OCI-LY1 (cell line): Measurements from ENCODE around the gene CLSTN3.
"Not testable (repeated sequence)": the region's sequence is repeated elsewhere in the genome, so short reads cannot be mapped to it uniquely, and the experiment has no call there.

Experiments
- H2AFZ ChIP-seq: fragments of 200-600 bp; sonication (generic), shearing (Covaris generic); 2 replicates; pipeline ENCODE4 v1.6.0; 2014; ENCODE audit warnings: antibody characterized with exemption, mild to moderate bottlenecking, low read length
- H3F3A ChIP-seq: fragments of 200-600 bp; sonication (generic), shearing (Covaris generic); 2 replicates; pipeline ENCODE4 v1.6.0; 2014; ENCODE audit warnings: mild to moderate bottlenecking, antibody characterized with exemption, low read length, moderate library complexity; ENCODE audit not compliant: insufficient read depth
- H3K27ac ChIP-seq: fragments of 200-600 bp; sonication (generic); 2 replicates; pipeline ENCODE4 v1.5.1; 2014; ENCODE audit warnings: low read length, mixed run types, mild to moderate bottlenecking, low read depth; ENCODE audit not compliant: poor library complexity, severe bottlenecking
- H3K27me3 ChIP-seq: fragments of 200-600 bp; sonication (generic); 2 replicates; pipeline ENCODE4 v1.6.0; 2014; ENCODE audit warnings: antibody characterized with exemption, mild to moderate bottlenecking, low read length, moderate library complexity; ENCODE audit not compliant: insufficient read depth
- H3K36me3 ChIP-seq: fragments of 200-600 bp; sonication (generic); 2 replicates; pipeline ENCODE4 v1.6.1; 2014; ENCODE audit warnings: mild to moderate bottlenecking, antibody characterized with exemption, low read length, moderate library complexity, mixed read lengths; ENCODE audit not compliant: insufficient read depth
- H3K4me1 ChIP-seq: fragments of 200-600 bp; sonication (generic); 2 replicates; pipeline ENCODE4 v1.5.1; 2014; ENCODE audit warnings: mild to moderate bottlenecking, low read length, moderate library complexity; ENCODE audit not compliant: insufficient read depth, severe bottlenecking
- H3K4me2 ChIP-seq: fragments of 200-600 bp; sonication (generic), shearing (Covaris generic); 2 replicates; pipeline ENCODE4 v1.6.1; 2014; ENCODE audit warnings: low read length
- H3K4me3 ChIP-seq: fragments of 200-600 bp; sonication (generic); 2 replicates; pipeline ENCODE4 v1.5.1; 2014; ENCODE audit warnings: low read length, low read depth, mild to moderate bottlenecking, mixed read lengths; ENCODE audit not compliant: poor library complexity, severe bottlenecking
- H3K79me2 ChIP-seq: fragments of 200-600 bp; shearing (Covaris generic); 2 replicates; pipeline ENCODE4 v1.6.1; 2016; ENCODE audit warnings: mixed run types, low read length, mixed read lengths; ENCODE audit not compliant: insufficient read depth
- H3K9ac ChIP-seq: fragments of 200-600 bp; sonication (generic), shearing (Covaris generic); 2 replicates; pipeline ENCODE4 v1.6.1; 2014; ENCODE audit warnings: mild to moderate bottlenecking, low read length, mixed read lengths
- H3K9me2 ChIP-seq: fragments of 200-600 bp; sonication (generic), shearing (Covaris generic); 2 replicates; pipeline ENCODE4 v1.6.1; 2014; ENCODE audit warnings: low read depth, mild to moderate bottlenecking, low read length, mixed read lengths
- H3K9me3 ChIP-seq: fragments of 200-600 bp; shearing (Covaris generic); 2 replicates; pipeline ENCODE4 v1.6.1; 2014; ENCODE audit warnings: low read length, mixed read lengths
- H4K20me1 ChIP-seq: fragments of 200-600 bp; sonication (generic), shearing (Covaris generic); 2 replicates; pipeline ENCODE4 v1.6.0; 2016; ENCODE audit warnings: mild to moderate bottlenecking, low read length; ENCODE audit not compliant: insufficient read depth
- CTCF ChIP-seq: fragments of 200-600 bp; sonication (generic), shearing (Covaris generic); IDR thresholded peaks from 2 replicates; pipeline ENCODE4 v1.5.1; 2017; ENCODE audit warnings: mild to moderate bottlenecking, antibody characterized with exemption, low read length, moderate library complexity, mixed read lengths
- EZH2 ChIP-seq: fragments of 200-600 bp; sonication (generic), shearing (Covaris generic); IDR thresholded peaks from 2 replicates; pipeline ENCODE4 v1.8.0; 2017; ENCODE audit warnings: borderline replicate concordance, mixed run types, mild to moderate bottlenecking, antibody characterized with exemption, low read length, moderate library complexity, mixed read lengths

CLSTN3 gene

GRCh38 chr12:7103837-7104584 is 26.2 kb upstream of the CLSTN3 start:
- no peaks in the 10 kb centered on the region; the same call in 1 of the 2 replicates for H3K27me3 ChIP-seq
- no peak overlapping the region for H2AFZ ChIP-seq
- TF ChIP-seq CTCF = no peak
- TF ChIP-seq EZH2 = no peak
- no peaks in the 10 kb centered on the region for H3F3A ChIP-seq
- no peaks in the 10 kb centered on the region; the same call in 1 of the 2 replicates for H3K36me3 ChIP-seq
- H3K4me2 ChIP-seq = no peak overlapping the region
- H3K9me3 ChIP-seq = peaks cover 8% of the 10 kb centered on the region; the same call in 1 of the 2 replicates
- H3K4me1 ChIP-seq = peaks cover 7% of the 10 kb centered on the region
- H4K20me1 ChIP-seq = no peaks in the 10 kb centered on the region
- no peak overlapping the region for H3K4me3 ChIP-seq
- no peaks in the 10 kb centered on the region for H3K9me2 ChIP-seq
- H3K27ac ChIP-seq = no peak overlapping the region
- no peaks in the 10 kb centered on the region for H3K79me2 ChIP-seq
- H3K9ac ChIP-seq = no peak overlapping the region

- Histone ChIP-seq H3K27me3 (no peaks in the 10 kb centered on the region; the same call in 1 of the 2 replicates), H3F3A (no peaks in the 10 kb centered on the region), H3K9ac (no peak overlapping the region), H3K4me1 (peaks cover 7% of the 10 kb centered on the region), H3K4me3 (no peak overlapping the region), H2AFZ (no peak overlapping the region), H3K9me2 (no peaks in the 10 kb centered on the region), H3K27ac (no peak overlapping the region), H3K4me2 (no peak overlapping the region), H3K79me2 (no peaks in the 10 kb centered on the region), H3K36me3 (no peaks in the 10 kb centered on the region; the same call in 1 of the 2 replicates), H4K20me1 (no peaks in the 10 kb centered on the region), H3K9me3 (peaks cover 8% of the 10 kb centered on the region; the same call in 1 of the 2 replicates)
- TF ChIP-seq EZH2 (no peak), CTCF (no peak)
These were observed 24.1 kb upstream of the CLSTN3 start for GRCh38 chr12:7106082-7106481.

- not testable (repeated sequence) for H3K9me2 ChIP-seq, H3F3A ChIP-seq, H3K27ac ChIP-seq, H3K27me3 ChIP-seq, H3K4me3 ChIP-seq, H4K20me1 ChIP-seq, H3K9me3 ChIP-seq, H3K9ac ChIP-seq, H3K36me3 ChIP-seq, H2AFZ ChIP-seq, H3K4me1 ChIP-seq, H3K4me2 ChIP-seq, H3K79me2 ChIP-seq
These were observed 23.0 kb upstream of the CLSTN3 start for GRCh38 chr12:7107181-7107580.

GRCh38 chr12:7107636-7108002 is 22.6 kb upstream of the CLSTN3 start:
- no peak for TF ChIP-seq CTCF

More at GRCh38 chr12:7107636-7108002, 22.6 kb upstream of the CLSTN3 start:
- H3K79me2 ChIP-seq = no peaks in the 10 kb centered on the region
- H3K36me3 ChIP-seq = no peaks in the 10 kb centered on the region; the same call in 1 of the 2 replicates
- no peak overlapping the region for H3K4me2 ChIP-seq
- H4K20me1 ChIP-seq = no peaks in the 10 kb centered on the region
- H3K4me1 ChIP-seq = peaks cover 7% of the 10 kb centered on the region
- no peak overlapping the region for H3K27ac ChIP-seq
- H3F3A ChIP-seq = no peaks in the 10 kb centered on the region
- H3K9me2 ChIP-seq = no peaks in the 10 kb centered on the region
- no peak overlapping the region for H2AFZ ChIP-seq
- no peak overlapping the region for H3K4me3 ChIP-seq
- no peak overlapping the region for H3K9ac ChIP-seq
- H3K9me3 ChIP-seq = peaks cover 8% of the 10 kb centered on the region; the same call in 1 of the 2 replicates
- H3K27me3 ChIP-seq = no peaks in the 10 kb centered on the region; the same call in 1 of the 2 replicates
